Fibroblast of skin of scalp (primary cell): ENCODE data around the gene NCKAP5.

Experiments
- DNase-seq: peaks from one replicate; pipeline ENCODE4 v3.0.0-alpha.2; 2013

Gene NCKAP5

DNA sequence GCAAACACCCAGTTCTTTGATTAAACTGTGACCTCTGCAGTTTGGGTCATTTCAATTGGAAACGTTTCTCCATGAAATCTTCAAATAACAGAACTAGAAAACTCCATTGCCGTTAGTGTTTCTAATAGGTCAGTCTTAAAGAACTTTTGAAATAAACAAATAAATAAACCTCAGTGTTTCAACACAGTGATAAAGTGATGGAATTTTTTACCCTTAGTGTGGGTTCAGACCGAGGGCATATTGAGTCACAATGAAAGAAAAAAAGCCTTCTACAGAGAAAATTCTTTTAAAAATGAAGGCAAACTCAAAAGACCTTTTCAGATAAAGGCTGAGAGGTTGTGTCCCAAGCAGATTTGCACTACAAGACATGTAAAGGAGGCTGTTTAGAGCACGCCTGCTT is 149.6 kb downstream of the NCKAP5 start:
- no peak for DNase-seq

DNA sequence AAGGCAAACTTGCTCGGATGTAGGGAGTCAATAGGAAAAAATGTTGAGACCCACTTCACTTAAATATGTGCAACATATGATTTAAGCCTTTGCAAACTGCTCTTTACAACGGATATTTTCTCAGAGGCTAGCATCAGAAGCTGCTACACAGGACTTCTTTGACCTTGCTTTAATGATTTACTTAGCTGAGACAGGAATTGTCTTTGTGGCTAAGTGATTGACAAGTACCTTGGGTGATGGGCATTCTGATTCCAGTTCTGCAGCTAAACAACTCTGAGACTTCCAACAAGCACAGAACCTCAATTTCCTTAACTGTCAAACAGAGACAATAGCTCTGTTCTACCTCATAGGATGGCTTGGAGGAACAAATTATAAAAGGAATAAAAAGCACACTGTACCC is 150.2 kb downstream of the NCKAP5 start:
- DNase-seq, result no peak

DNA sequence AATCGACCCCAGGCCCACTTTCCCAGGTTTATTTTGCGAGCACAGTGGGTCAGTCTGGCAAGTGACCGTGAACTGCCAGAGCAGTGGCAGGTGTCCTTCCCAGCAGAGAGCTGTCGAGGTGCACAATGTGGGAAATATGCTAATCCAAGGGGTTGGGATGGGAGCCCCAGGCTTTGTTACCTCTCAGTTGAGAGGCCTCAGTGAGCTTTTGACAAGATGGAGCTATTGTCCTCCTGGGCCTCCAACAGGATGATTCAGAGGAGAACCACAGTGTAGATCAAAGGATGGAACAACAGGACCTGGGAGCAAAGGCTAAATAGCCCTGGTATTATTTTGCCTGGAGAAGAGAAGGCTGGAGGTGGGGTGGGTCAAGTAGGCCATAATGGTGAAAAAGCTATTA is 150.8 kb downstream of the NCKAP5 start:
- no peak for DNase-seq

GRCh38 chr2:133416736-133417135 is 151.5 kb downstream of the NCKAP5 start:
- DNase-seq, result no peak

DNA sequence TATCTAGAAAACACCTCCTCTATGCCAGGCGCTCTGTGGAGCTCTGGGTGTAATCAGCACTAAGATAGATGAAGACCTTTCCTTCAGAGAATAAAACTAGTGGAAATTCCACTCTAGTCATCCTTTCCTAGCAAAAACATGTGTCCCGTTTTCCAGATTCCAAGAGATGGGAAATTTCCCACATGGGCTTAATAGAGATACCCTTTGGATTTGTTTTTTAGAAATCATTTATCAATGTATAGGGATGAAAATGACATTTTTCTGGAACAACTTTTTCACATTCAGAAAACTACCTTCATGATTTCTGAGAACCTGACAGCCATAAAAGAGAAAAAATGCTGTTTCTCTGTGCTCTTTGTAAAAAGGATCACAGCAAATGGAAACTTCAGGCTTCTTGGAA is 152.1 kb downstream of the NCKAP5 start:
- no peak for DNase-seq

DNA sequence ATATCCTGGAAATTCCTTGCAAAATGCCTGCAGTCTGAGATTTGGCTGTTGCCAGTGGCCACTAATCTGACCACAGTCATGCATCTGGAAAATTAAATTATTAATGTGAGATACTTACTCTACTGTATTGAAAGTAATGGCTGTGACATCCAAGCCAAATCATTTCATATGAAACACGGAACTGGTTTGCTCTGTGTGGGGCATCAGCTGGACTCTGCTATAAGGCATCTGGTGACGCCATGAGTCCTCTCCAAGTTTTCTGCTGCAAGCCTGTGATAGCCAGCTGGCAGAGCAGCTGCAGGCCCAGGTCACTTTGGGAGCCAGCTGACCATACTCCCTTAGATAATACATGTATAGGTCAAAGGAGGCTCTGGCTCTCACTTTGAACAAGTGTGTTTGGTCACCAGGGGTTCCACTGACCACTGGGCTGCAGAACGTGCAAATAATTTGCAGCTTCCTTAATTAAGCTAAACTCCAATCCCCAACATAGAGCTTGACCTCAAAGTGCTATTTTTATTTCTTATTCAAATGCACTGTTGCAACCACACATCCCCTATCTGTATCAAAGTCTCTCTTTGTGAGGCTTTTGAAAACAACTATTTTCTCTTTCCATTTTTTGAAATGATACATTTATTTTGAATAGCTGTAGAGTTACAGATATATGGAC is 152.9 kb downstream of the NCKAP5 start:
- DNase-seq, result no peak

DNA sequence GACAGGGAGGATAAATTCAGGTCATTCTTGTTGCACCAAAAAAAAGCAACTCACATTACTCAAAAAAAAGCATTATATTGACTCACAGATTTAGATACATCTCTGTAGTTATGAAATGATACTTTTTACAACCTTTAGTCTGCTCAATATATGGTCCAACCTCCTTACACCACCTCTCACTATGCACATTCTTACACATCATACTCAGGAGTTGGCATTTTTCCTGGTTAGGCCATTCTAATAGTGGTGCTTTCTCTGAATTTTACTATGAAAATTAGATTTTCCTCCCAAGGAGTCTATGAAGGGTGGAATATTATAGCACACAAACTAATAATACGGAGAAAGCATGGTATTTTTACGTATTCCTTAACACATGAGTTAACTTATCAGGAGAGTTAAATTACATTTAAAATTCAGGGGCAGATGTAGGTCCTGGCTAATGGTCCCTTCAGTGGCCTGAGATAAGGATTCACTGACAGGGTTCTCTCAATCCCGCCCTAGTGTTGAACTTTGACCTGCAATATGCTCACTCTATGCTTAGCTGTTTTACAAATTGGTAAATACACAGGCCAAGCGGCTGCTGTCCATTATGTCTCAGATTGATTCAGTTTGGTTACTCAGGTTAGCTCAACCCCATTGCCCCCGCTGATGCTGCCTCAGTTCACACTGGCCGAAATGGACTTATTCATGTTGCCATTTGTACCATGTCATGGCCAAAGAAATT is 153.6 kb downstream of the NCKAP5 start:
- peak; percentile 63 for DNase-seq

- DNase-seq, result no peak
Measured at GRCh38 chr2:133413863-133414262, 154.4 kb downstream of the NCKAP5 start.

DNA sequence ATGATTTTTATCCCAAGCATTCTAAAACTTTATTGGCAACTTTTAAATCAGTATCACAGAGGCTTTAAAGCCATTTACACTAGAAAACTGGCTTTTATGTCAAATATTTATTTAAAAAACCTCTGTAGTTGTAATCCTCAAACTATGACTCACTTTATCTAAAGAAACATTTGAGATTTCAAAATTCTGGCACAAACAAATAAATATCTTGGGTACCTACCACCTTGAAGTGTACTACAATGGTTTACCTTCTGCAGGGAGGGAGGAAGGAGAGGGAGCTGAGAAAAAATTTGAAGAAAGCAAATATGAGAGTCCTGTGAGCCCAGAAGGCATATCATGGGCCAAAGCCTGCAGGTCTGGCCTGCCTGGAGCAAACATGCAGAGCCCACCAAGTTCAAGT is 155.6 kb downstream of the NCKAP5 start:
- no peak for DNase-seq

DNA sequence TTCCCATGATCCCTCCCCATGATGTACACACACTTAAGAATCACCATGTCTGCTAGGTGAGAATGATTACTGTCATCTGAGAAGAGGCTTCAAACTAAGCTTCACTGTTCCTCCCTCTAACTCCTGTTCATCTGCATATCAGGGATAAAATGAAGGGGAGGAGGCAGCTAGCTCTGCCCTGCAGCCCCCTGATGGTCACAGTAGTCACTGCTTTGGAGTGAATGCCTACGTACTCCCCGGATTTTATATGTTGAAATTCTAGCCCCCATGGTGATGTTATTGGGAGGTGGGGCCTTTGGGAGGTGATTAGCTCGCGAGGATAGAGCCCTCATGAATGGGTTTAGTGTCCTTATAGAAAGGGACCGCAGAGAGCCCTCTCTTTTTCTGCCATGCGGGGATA is 156.4 kb downstream of the NCKAP5 start:
- DNase-seq, result no peak

DNA sequence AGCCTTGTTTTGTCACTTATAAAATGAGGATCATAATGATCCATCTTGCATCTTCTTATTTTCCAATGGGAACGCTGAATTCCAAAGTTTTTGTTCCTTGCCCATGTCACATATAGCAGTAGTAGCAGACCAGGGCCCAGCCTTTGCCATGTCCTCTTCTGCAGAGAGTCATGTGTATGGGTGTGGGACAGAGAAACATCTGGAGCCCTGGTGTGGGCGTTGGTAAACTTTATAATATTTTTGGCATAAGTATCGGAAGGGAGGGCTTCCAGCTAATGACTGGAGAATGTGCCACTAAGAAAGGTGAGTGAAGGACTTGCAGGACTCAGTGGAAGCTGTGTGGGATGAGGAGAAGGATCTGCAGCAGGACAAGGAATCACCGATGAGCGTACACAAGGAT is 157.2 kb downstream of the NCKAP5 start:
- no peak for DNase-seq

- peak; percentile 74 for DNase-seq
Measured at GRCh38 chr2:133409581-133410285, 158.5 kb downstream of the NCKAP5 start.

- no peak for DNase-seq
Measured at GRCh38 chr2:133408671-133409070, 159.6 kb downstream of the NCKAP5 start.

DNA sequence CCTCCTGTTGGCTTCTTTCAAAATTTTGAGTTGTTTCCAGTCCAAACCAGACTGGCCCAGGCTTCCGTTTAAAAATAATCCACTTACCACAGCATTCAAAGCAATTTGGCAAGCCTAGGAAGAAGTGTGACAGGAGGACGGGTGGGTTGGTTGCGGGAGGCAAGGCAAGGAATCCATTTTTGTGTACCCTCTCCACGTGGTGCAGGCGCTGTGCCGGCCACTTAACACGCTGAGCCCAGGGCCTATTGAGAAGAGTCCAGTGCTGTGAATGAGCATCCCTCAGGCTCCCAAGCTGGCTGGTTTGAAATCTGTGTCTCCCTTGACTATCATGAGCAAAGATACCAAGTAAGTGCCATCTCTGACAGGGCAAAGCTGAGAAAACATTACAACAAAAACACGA is 160.9 kb downstream of the NCKAP5 start:
- DNase-seq, result no peak

GRCh38 chr2:133405252-133405651 is 163.0 kb downstream of the NCKAP5 start:
- peak; percentile 27 for DNase-seq

DNA sequence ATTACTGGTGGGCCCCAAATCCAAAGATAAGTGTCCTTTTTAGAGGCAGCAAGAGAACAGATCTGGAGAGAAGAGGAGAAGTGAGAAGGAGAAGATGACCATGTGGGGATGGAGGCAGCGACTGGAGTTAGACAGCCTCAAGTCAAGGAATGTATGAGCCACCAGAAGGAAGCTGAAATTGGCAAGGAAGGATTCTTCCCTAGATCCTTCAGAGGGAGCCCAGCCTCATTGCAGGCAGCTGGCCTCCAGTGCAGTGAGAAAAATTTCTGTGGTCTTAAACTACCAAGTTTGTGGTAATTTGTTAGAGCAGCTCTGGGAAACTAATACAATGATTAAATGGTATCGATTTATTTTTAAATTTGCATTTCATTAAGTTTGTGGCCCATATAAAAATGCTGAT is 167.9 kb downstream of the NCKAP5 start:
- peak; percentile 48 for DNase-seq

DNA sequence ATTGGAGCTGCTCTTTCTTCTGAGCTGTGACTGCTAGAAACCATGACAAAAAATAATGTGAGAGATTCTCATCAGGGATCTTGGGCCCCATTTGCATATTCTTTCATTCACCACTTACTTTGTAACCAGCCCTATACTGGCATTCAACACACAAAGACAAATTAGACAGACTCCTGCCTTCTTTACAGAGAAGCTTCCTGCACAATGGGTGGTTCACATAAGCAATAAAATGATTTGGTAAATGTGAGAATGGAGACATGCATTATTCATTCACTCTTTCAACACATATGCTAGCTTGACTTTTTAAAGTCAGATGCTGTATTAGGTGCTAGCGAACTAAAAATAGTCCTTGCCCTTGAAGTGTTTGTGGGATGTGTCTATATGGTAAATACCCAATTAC is 174.4 kb downstream of the NCKAP5 start:
- DNase-seq, result no peak

DNA sequence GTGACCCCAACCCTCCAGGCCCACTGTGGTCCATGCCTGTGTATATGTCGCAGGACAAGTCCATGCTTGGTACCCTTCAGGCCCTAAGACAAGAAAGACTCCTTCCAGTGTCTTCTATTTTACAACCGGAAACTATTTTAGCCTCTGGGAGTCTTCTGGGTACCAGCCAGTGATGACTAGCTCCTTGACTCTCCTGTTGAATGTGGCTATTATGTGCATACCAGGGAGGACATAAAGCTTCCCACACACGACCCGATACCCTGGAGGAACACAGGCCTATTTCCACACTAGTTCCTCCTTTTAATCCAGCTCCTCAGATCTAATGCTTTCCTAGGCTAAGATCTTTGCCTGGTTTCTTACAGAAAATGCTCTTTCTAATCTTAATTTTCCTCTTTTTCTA is 178.1 kb downstream of the NCKAP5 start:
- DNase-seq, result peak; percentile 27

DNA sequence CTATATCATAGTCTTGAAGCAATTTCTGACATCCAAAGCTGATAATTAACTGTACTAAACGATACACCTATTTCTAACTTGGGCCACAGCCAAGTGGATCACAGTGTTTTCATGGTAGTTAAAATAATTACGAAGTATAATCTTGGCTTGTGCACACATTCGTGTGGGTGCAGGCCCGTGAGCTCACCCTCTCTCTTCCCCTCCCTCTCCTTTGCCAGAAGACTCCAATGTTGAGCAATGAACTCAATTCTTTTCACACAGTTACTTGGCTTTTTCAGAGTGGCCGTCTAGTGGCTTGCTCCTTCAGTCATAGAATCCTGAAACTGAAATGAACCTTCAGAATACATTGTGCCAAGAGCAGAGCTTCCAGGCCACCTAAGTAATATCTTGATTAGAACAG is 178.7 kb downstream of the NCKAP5 start:
- DNase-seq, result no peak

GRCh38 chr2:133382566-133382965 is 185.7 kb downstream of the NCKAP5 start:
- no peak for DNase-seq

DNA sequence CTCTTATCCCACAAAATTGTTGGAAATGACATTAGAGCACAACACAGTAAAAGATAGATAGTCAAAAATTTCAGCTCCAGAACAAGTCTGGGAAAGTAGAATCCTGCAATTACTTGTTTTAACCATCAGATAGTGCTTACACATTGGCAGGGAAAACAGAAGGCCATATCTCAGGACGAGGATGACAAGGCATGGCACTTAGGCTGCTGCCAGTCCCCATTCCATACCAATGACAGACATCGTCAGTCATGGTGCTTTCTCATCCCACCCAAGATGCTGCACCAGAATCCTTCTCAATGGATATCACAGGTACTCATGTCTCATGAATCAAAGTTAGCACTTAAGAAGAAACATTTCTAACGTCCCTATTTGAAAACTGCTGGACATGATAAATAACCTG is 187.3 kb downstream of the NCKAP5 start:
- DNase-seq, result no peak

DNA sequence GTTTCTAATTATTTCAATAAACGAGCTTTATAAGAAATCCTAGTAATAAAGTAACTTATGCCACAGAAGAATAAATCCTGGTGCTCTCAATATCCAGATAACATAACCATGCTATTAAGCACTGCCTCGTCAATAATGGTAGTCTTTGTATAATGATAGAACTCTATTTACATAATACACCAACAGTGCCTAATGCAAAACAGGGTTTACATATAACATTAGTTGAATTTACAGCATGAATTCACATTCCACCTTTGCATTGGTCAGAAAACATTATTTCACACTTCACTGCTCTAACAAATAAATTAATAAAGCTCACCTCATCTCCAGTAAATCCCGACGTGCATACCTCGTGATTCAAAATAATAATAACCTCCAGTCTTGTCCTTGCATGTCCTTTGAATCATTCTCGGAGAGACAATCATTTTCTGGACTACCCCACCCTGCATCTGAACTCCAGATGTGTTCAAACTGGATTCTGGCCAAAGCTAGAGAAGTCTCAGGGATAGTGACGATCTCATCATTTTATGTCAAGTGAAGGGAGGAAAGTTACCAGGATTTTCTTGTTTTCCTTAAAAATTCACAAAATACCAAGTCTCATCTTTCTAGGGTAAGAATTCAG is 189.2 kb downstream of the NCKAP5 start:
- peak; percentile 60 for DNase-seq

DNA sequence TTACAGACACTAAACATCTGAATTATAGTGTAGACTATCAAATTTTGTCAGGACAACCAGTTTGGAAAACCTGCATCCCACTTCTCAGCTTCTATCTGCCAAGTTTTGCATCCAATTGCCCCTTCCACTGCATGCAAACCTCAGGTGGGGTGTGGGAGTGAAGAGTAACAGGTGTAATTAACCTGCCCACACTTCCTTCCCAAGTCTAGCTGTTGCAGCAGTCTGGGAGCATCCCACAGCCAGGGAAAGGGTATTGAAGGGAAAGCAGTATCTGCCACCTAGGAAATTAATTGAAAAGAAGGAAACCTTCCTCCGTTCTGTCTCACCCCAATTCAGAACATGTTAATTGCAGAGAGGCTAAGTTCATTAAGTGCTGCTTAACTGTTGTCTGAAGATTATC is 189.9 kb downstream of the NCKAP5 start:
- no peak for DNase-seq
